GM19467 (cell line): ENCODE results near the gene FAM83G.

Experiments used
- ATAC-seq: cut with Tn5 transposase; IDR thresholded peaks from one replicate; pipeline ENCODE4 v1.9.1; 2021; ENCODE audit warnings: mild to moderate bottlenecking, moderate library complexity; ENCODE audit not compliant: unreplicated experiment

The FAM83G gene

GRCh38 chr17:18970582-18971480 lies 33.7 kb downstream of the FAM83G start:
- ATAC-seq, result no peak

- ATAC-seq, result no peak
Observed at GRCh38 chr17:18968945-18969887, 35.3 kb downstream of the FAM83G start.

GRCh38 chr17:18968345-18968744 lies 36.2 kb downstream of the FAM83G start:
- ATAC-seq, result no peak

GRCh38 chr17:18967916-18968315 lies 36.6 kb downstream of the FAM83G start:
- no peak for ATAC-seq

- ATAC-seq, result no peak
Observed at GRCh38 chr17:18966831-18967624, 37.5 kb downstream of the FAM83G start.

- no peak for ATAC-seq
Observed at GRCh38 chr17:18965530-18966236, 38.9 kb downstream of the FAM83G start.

GRCh38 chr17:18964550-18964949 lies 40.0 kb downstream of the FAM83G start:
- ATAC-seq, result no peak

- no peak for ATAC-seq
Observed at GRCh38 chr17:18964018-18964351, 40.6 kb downstream of the FAM83G start.

- ATAC-seq, result no peak
Observed at GRCh38 chr17:18963126-18964017, 41.2 kb downstream of the FAM83G start.

GRCh38 chr17:18962494-18962815 lies 42.1 kb downstream of the FAM83G start:
- ATAC-seq, result no peak

GRCh38 chr17:18961634-18962493 lies 42.7 kb downstream of the FAM83G start:
- ATAC-seq, result no peak

- no peak for ATAC-seq
Observed at GRCh38 chr17:18960803-18961511, 43.6 kb downstream of the FAM83G start.

- ATAC-seq, result no peak
Observed at GRCh38 chr17:18960241-18960665, 44.3 kb downstream of the FAM83G start.

GRCh38 chr17:18959845-18960240 lies 44.7 kb downstream of the FAM83G start:
- no peak for ATAC-seq

GRCh38 chr17:18959071-18959844 lies 45.3 kb downstream of the FAM83G start:
- ATAC-seq, result no peak

- ATAC-seq, result no peak
Observed at GRCh38 chr17:18958611-18959010, 46.0 kb downstream of the FAM83G start.

GRCh38 chr17:18957831-18958230 lies 46.7 kb downstream of the FAM83G start:
- no peak for ATAC-seq
